Mesothelial cell of epicardium (in vitro differentiated cells): Measurements from ENCODE around the gene GPC3. TPM values are rescaled to one million over a fixed set of nuclear protein-coding genes. Genes with fewer than 3 reads are reported as not detected.

ENCODE experiments used
- DNase-seq, 2 experiments: peaks; one replicate each; pipeline ENCODE4 v3.0.0; 2021; ENCODE audit warnings: low spot score in 2 of 2; ENCODE audit not compliant: unreplicated experiment in 2 of 2
- H3K27ac Mint-ChIP-seq: 2 replicates; pipeline ENCODE4 v1.8.0; 2021; ENCODE audit warnings: mixed read lengths
- H3K27me3 Mint-ChIP-seq: 2 replicates; pipeline ENCODE4 v1.8.0; 2021; ENCODE audit warnings: low read depth, mixed read lengths
- H3K36me3 Mint-ChIP-seq: 2 replicates; pipeline ENCODE4 v1.8.0; 2021; ENCODE audit warnings: mixed read lengths
- H3K4me1 Mint-ChIP-seq: 2 replicates; pipeline ENCODE4 v1.8.0; 2021; ENCODE audit warnings: mixed read lengths
- H3K4me3 Mint-ChIP-seq: 2 replicates; pipeline ENCODE4 v1.8.0; 2021; ENCODE audit warnings: mild to moderate bottlenecking, moderate library complexity, mixed read lengths
- H3K9me3 Mint-ChIP-seq: 2 replicates; pipeline ENCODE4 v1.8.0; 2021; ENCODE audit warnings: mixed read lengths
- total RNA-seq: library from RNA; stranded (reverse); gene quantifications from 3 replicates; pipeline ENCODE4 v1.2.1, GENCODE V29; 2021
- TF ChIP-seq, protein P1 (sequence below): fragments of 200-600 bp; sonication (generic); IDR thresholded peaks from one replicate; pipeline ENCODE4 v1.5.0; 2021; ENCODE audit warnings: antibody characterized with exemption; ENCODE audit not compliant: unreplicated experiment

Gene GPC3
- total RNA-seq, 1 donor from 2014 or later, result 864 TPM

DNA sequence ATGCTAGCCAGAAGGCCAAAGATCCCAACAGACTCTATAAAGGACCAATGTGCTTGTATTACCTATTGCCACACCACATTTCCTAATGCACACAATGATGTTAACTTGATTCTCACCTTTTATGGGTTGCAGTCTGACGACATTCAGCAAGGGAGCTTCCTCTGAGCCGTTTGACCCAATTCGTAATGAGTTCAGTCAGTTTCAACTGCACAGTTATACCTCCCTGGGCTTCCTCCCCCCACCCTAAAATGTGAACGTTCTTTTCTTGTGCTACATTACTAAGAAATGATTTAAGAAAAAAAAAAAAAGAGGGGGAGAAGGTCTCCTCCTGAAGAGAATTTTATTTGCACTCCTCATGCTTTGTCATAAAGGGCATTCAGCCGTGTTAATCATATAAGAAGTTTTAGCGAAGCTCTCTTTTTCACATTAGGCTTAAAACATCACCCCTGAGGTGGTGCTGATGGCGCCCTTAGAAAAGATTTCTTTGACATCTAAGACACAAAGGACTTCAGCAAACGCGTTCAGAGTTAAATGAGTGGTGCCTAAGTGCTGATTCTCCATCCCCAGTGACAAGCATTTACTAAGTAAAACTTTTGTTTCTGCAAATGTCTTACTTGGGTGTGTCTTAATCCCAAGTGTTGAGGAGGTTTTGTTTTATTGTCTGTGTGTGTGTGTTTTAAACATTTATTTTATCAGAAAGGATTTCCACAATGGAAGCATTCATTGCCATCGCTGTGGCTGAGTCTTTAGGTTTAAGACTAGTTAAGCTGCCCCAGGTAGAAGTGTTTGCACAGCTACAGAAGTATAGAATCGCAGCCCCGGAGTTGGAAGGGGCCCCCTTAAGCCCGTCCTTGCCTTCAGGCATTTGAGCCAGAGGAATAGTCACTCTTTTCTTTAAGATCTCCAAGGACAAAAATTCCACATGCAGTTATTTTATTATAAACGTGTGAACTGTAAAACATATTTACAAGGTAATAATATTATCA is 15.2 kb upstream of the GPC3 start:
- TF ChIP-seq, protein P1, sequence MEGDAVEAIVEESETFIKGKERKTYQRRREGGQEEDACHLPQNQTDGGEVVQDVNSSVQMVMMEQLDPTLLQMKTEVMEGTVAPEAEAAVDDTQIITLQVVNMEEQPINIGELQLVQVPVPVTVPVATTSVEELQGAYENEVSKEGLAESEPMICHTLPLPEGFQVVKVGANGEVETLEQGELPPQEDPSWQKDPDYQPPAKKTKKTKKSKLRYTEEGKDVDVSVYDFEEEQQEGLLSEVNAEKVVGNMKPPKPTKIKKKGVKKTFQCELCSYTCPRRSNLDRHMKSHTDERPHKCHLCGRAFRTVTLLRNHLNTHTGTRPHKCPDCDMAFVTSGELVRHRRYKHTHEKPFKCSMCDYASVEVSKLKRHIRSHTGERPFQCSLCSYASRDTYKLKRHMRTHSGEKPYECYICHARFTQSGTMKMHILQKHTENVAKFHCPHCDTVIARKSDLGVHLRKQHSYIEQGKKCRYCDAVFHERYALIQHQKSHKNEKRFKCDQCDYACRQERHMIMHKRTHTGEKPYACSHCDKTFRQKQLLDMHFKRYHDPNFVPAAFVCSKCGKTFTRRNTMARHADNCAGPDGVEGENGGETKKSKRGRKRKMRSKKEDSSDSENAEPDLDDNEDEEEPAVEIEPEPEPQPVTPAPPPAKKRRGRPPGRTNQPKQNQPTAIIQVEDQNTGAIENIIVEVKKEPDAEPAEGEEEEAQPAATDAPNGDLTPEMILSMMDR, result no peak
- H3K9me3 Mint-ChIP-seq, result no peaks in the 10 kb centered on the region

DNA sequence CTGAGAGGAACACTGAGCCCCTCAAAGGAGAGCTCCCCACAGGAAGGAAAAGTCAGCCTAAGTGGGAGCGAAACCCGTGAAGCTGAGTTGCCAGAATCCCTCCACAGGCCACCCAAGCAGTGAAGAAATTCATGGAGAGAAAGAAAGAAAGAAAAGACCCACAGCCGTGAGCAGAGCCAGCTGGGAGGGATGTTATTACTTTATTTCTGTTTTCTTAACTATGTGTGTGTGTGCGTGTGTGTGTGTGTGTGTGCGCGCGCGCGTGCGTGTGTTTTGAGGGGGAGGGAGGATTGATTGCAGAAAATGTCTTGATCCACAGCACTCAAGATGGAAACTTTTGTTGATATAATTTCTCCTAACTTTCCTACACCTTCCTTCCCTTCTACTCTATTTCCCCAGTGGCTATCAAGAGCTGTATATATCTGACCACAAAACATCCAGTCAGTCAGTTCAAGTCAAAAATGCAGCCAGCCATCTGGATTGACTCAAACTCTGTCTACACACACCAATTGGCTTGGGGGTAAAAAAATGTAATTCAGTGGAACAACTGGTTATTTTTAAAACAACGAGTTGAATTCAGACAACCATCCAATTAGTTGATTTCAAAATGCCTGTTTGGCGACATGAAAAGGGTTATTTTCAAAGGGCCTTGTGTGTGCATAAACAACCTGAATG is 13.8 kb upstream of the GPC3 start:
- H3K27me3 Mint-ChIP-seq, result no peaks in the 10 kb centered on the region
- no peaks in the 10 kb centered on the region for H3K9me3 Mint-ChIP-seq
- no peaks in the 10 kb centered on the region for H3K36me3 Mint-ChIP-seq
- peak overlapping the region; percentile 92 for H3K27ac Mint-ChIP-seq
- peak in 1 of 2 experiments; percentile 47 for DNase-seq
- H3K4me3 Mint-ChIP-seq, result peak overlapping the region; percentile 15
- TF ChIP-seq, protein P1, result no peak
- peaks cover 74% of the 10 kb centered on the region for H3K4me1 Mint-ChIP-seq

More for the DNA sequence above, 15.2 kb upstream of the GPC3 start:
- peaks cover 81% of the 10 kb centered on the region for H3K4me1 Mint-ChIP-seq
- no peaks in the 10 kb centered on the region for H3K36me3 Mint-ChIP-seq
- H3K27me3 Mint-ChIP-seq, result no peaks in the 10 kb centered on the region
- peak overlapping the region; percentile 92 for H3K27ac Mint-ChIP-seq
- no peak for DNase-seq
- no peak overlapping the region for H3K4me3 Mint-ChIP-seq

DNA sequence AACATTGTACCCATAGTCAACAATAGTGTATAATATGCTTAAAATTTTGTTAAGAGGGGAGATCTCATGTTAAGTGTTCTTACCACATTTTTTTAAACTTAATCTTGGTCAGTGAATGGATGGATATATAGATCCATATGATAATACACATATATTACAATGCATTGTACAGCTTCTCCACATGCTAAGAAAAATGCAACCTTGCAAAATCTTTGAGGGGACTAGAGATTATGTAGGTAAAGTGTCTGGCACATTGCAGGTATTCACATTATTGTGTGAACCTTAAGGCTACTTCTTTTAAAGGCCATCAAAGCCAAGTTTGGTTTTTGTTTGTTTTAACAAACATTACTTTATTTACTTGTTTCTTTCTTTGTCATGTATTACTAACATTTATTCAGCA is 10.4 kb upstream of the GPC3 start:
- Mint-ChIP-seq H3K27ac (no peak overlapping the region), H3K36me3 (no peaks in the 10 kb centered on the region), H3K4me3 (no peak overlapping the region), H3K4me1 (peaks cover 75% of the 10 kb centered on the region), H3K9me3 (no peaks in the 10 kb centered on the region), H3K27me3 (no peaks in the 10 kb centered on the region)
- DNase-seq, result no peak
- TF ChIP-seq, protein P1, result no peak

DNA sequence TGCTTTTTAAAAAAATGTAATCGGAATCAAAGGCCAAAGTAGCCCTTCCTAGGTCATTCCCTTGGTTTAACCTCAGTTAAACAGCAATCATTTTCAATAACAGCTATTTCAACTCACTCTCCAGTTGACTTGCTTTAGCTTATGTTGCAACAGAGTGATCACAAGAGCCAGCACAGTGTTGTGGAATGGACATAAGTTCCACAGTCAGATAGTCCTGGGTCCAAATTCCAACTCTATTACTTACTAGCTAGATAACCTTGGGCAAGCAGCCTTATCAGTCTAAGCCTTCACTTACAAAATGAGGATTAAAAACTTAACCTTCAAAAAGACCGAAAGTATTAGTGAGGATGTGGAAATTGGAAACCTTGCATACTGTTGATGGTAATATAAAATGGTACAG is 9.2 kb upstream of the GPC3 start:
- no peaks in the 10 kb centered on the region for H3K36me3 Mint-ChIP-seq
- TF ChIP-seq, protein P1, result no peak
- no peaks in the 10 kb centered on the region for H3K9me3 Mint-ChIP-seq
- no peaks in the 10 kb centered on the region for H3K27me3 Mint-ChIP-seq
- DNase-seq, result no peak
- H3K4me1 Mint-ChIP-seq, result peaks cover 75% of the 10 kb centered on the region
- no peak overlapping the region for H3K4me3 Mint-ChIP-seq
- peak overlapping the region; percentile 41 for H3K27ac Mint-ChIP-seq

DNA sequence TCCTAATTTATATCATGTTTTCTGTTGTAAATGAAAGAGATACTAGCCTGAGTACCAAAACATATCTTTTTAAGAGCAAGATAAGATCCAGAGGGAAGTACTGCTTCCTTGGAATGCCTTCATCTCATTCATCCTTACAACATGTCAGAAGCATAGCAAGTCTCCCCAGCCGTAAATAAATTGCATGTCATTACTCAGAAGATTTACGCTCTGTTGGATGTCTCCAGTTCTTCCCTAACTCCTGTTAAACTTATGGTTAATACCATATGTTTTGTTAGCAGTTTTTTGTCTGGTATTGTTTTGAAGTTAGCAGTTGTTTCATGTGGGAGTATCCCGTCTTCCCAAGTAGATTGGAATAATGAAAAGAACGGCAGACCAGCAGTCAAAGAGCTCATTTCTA is 7.5 kb upstream of the GPC3 start:
- H3K4me1 Mint-ChIP-seq, result peaks cover 73% of the 10 kb centered on the region
- H3K36me3 Mint-ChIP-seq, result no peaks in the 10 kb centered on the region
- H3K27ac Mint-ChIP-seq, result peak overlapping the region; percentile 77
- no peak for DNase-seq
- TF ChIP-seq, protein P1, result no peak
- no peaks in the 10 kb centered on the region for H3K9me3 Mint-ChIP-seq
- H3K4me3 Mint-ChIP-seq, result no peak overlapping the region
- no peaks in the 10 kb centered on the region for H3K27me3 Mint-ChIP-seq
